Measurements from ENCODE around the gene CREB3.

The CREB3 gene, protein sequence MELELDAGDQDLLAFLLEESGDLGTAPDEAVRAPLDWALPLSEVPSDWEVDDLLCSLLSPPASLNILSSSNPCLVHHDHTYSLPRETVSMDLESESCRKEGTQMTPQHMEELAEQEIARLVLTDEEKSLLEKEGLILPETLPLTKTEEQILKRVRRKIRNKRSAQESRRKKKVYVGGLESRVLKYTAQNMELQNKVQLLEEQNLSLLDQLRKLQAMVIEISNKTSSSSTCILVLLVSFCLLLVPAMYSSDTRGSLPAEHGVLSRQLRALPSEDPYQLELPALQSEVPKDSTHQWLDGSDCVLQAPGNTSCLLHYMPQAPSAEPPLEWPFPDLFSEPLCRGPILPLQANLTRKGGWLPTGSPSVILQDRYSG

DNA sequence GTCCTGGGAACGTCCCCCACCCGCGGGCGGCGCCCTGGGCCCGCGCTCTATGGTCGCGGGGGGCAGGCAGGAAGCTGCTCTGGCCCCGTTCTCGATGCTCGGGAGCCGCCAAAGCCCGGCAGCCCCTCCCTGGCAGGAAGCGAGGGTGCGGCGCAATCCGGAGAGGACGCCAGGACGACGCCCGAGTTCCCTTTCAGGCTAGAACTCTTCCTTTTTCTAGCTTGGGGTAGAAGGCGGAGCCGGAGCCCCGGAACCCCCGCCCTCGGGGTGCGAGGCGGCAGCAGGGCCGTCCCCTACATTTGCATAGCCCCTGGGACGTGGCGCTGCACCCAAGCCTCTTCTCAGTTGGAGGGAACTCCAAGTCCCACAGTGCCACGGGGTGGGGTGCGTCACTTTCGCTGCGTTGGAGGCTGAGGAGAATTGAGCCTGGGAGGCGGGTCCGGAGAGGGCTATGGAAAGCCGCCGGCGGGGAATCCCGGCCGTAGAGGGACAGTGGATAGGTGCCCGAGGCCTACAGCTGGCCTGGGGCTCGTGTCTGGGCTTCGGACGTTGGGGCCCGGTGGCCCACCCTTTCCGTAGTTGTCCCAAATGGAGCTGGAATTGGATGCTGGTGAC lies at the start of gene CREB3, which contains the start of gene TLN1:
Gene CREB3, plus strand, starts transcription at position 482 of the 615 bp plus-strand sequence. Its CDS starts 107 bp downstream, at position 589.
Gene TLN1, minus strand, starts transcription at position 11 of the 615 bp plus-strand sequence. CDS start 6,501 bp downstream, outside the sequence.
- peak; percentile 98 for DNase-seq

GRCh38 chr9:35683323-35683722 lies 49.1 kb upstream of the CREB3 start:
- no peak for DNase-seq

DNA sequence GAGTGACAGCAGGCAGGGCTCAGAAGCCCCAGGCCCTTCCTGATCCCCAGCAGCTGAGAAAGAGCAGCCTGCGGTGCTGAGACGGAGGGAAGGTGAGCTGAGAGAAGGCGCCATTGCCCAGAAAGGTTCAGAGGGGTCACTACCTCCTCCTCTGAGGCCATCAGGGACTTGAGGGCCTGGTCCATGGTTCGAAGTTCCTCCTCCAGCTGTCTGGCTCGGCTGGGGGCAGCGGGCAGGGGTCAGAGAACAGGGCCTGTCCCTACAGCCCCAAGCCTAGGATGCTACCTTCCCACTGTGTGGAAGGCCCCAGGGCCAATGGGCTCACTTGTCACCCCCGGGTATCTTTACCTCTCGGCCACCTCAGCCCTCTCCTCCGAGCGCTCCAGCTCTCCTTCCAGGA lies 47.5 kb upstream of the CREB3 start:
- DNase-seq, result no peak

GRCh38 chr9:35685506-35685905 lies 47.0 kb upstream of the CREB3 start:
- DNase-seq, result no peak

- DNase-seq, result no peak
Measured at GRCh38 chr9:35686222-35687203, 46.0 kb upstream of the CREB3 start.

GRCh38 chr9:35687306-35687705 lies 45.2 kb upstream of the CREB3 start:
- DNase-seq, result no peak

DNA sequence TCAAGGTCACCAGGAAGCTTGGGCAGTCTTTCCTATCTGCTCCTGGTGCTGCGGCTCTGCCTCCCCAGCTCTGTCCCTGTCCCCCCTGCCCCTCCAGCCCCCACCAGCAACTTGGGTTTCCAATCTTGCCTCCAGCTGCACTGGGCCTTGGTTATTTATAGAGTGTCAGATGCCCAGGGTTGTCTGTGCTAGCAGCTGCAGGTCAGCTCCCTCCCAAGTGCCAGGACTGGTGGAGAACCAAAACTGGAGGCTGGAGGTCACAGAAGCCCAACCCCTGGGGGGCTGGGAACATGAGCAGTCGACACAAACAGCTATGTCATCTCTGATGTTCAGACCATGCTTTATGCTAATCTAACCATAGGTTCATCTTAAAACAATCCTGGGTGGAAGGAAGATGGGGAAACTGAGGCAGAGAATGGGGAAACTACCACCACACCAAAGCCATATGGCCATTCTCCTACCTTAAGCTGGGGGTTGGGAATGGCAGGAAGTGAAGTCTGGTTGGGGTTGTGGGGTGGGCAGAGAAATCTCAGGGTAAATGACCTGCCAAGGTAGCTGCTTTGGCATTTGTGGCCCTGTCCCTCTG lies 44.4 kb upstream of the CREB3 start:
- DNase-seq, result no peak

DNA sequence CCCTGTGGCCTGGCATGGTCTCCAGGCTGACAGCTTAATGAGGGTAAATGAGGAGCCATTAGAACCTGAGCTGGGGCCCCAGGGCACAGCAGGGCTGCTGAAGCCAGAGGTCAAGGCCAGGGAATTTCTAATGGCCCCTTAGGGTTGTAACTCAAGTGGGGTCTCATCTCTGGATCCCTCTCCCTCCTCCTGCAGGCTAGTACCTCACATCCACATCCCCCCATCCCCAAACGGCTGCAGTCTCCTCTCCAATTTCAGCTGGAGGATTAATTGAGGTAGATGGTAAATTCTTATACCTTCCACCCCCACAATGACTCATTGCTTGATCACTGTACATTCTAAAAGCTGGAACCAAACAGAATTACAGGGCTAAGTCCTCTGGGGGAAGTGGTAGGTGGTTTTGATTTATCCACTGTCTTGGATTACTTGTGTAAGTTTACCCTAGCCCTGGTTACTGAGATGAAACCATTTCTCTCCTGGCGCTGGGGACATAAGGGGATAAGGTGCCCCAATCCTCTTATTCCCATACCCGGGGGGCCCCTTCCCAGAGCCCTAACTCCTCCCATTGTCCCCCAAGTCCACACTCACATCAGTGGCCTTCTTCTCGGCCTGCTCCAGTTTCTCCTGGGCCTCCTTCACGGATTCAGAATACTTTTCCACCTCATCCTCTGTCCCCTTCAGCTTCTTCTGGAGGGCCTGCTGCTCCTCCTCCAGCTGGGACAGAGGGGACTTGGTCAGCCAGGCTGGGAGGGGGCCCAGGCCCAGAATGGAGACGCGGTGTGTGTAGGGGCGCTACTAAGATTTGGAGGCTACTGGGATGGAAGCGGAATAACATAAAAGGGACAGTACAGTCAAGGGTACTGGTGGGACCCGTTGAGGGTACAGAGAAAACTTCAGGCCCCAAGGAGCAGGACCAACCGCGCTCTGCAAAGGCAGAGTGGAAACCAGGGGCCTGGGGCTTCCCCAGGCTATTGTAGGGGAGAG lies 43.6 kb upstream of the CREB3 start:
- DNase-seq, result no peak

GRCh38 chr9:35689542-35690293 lies 42.7 kb upstream of the CREB3 start, which contains the start of gene TPM2:
TPM2 (minus strand) TSS chr9:35689925; CDS start chr9:35689817, 108 bp downstream.
- no peak for DNase-seq

DNA sequence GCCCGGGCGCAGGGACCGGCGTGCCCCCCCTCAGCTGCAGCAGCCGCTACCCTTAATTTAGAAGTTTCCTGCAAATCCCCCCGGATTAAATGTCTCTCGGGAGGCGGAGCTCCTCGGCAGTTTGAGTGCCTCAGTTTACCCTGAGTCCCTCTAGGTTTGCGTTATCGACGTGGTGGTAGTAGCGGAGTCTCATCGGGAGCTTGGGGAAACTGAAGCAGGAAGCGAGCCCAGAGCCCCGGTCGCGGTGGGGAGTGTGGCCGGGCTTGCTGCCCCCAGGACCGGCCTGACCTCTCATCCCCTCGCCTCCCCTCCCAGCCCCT lies 42.2 kb upstream of the CREB3 start:
- DNase-seq, result no peak

- peak in 1 of 2 donors; percentile 37 for DNase-seq
Measured at GRCh38 chr9:35690614-35691333, 41.7 kb upstream of the CREB3 start.

DNA sequence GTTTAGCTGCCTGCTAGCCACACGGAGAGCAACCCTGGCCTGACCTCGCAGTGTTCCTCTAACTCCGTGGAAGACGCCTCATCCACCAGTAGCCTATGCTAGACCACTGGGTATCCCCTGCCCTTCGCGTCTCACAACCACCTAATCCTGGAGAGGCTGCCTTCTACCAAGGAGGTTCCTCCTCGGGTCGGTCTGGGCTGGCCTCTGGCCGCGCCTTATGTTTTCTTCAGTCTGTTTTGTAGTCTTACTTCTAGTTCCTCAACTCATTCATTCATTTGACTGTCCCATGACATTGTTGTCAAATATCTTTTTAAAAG lies 41.2 kb upstream of the CREB3 start:
- no peak for DNase-seq

DNA sequence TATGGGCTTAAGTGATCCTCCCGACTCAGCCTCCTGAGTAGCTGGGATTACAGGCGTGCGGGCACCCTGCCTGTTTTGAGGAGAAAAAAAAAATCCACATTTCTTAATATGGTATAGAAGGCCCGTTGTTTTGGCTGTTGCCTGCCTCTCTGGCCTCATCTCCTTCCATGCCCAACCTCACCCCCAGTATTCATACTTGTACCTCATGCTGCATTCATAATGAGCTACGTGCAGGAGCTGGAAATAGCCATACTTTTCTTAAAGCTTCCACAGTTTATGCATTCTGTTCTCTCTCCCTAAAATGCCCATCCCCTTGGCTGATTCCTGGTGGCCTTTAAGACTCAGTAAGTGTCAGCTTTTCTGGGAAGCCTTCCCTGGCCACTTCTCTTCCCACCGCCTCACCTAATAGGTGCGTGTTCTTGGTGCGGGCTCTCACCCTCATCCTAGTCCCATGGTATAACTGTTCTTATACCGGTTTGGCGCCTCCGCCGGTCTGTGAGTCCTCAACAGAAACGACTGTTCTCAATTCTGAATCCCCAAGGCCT lies 40.6 kb upstream of the CREB3 start:
- no peak for DNase-seq

DNA sequence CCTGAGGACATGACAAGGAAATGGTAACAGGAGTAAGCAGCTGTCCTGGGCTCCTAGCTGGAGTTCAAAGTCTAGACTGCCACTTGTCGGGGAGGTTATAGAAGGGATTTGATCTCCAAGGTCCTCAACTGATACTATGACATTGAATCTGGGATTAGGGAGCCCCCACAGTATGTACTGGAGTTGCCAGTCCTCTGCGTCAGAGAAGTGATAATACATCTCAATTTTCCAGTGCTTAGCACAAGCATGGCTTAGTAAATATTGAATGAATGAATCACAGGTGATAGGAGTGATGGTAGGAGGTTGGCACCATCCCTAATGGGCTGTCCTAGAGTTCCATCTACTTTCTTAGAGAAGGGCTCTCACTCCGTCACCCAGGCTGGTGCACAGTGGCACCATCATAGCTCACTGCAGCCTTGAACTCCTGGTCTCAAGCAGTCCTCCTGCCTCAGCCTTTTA lies 36.5 kb upstream of the CREB3 start:
- DNase-seq, result no peak

GRCh38 chr9:35696520-35697215 lies 35.8 kb upstream of the CREB3 start:
- DNase-seq, result peak; percentile 60 to 72

DNA sequence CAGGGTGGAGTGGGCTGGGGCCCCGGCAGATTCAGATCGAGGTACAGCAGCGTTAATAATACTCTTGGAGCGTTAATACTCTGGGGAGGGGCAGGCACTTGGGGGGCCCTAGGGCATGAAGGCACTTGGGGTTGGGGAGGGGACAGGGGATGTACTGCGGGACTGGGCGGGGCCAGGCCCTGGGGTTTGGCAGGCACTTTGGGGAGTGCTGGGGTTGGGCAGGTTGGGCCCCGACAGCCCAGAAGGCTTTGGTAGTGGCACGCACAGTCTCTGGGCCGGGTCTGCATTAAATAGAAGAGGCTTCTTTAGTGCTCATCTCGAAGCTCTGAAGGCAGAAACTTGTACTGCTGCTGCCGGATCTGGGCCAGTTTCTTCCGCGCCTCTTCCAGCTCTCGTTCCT lies 35.0 kb upstream of the CREB3 start:
- DNase-seq, result no peak

DNA sequence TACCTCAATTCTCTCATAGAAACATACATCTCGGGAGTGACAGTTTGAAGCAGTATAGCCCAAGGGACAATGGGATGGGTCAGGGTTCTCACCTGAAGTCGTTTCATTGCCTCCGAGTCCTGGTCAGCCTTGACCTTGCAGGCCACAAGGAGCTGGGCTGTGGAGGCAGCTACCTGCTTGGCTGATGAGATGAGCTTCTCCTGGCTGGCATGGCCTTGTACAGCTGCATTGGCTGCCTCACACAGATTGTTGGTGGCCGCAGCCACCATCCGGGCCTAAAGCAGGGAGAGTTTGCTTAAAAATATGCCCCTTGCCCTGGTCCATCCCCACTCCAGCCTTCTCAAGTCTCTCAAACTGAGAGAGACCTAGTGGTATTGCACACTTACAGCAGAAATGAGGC lies 34.2 kb upstream of the CREB3 start:
- no peak for DNase-seq

DNA sequence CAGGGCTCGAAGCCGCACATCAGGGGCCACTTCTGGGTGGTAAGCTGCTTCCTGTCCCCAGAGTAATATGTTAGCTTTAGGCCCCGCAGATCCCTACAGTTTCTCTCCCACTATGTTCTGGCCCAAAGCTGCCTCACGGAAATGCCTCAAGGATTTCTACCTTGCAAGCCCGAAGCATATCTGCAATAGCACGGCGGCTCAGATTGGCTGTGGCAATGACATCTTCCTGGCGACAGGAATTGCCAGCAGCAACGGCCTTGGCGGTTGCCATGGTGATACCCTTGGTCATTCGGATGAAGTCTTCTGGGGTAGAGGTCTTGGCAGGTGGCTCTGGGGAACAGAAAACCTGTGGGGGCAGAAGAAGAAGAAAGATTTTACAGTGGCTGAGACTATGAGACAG lies 32.4 kb upstream of the CREB3 start:
- no peak for DNase-seq

- DNase-seq, result no peak
Measured at GRCh38 chr9:35700942-35701341, 31.5 kb upstream of the CREB3 start.
